AG04449 (cell line): ENCODE measurements around the gene MPV17.
"Not testable (repeated sequence)": the region's sequence is repeated elsewhere in the genome, so short reads cannot be mapped to it uniquely, and the experiment has no call there.

Source experiments
- CTCF ChIA-PET: fragments of 350-600 bp; formaldehyde crosslinking; extraction: SDS; loops from one replicate; lab custom pipeline; 2021; ENCODE audit warnings: antibody characterized with exemption; lab: Yijun Ruan, JAX
- POLR2A ChIA-PET: fragments of 400-600, 350-600 bp; formaldehyde crosslinking; extraction: SDS; loops from one replicate; lab custom pipeline; 2020; ENCODE audit warnings: antibody characterized with exemption, inconsistent platforms; lab: Yijun Ruan, JAX
- DNase-seq: peaks from one replicate; pipeline ENCODE4 v3.0.0-alpha.2; 2010; ENCODE audit warnings: low read depth, low spot score
- H3K4me3 ChIP-seq: 2 replicates; pipeline ENCODE4 v1.5.1; 2011; ENCODE audit warnings: low read depth, mild to moderate bottlenecking, control low read depth, low read length
- TF ChIP-seq, protein P1 (sequence below): IDR thresholded peaks from one replicate; pipeline ENCODE4 v1.5.1; 2011; ENCODE audit warnings: mild to moderate bottlenecking, moderate library complexity, low read length, control low read depth, inconsistent platforms; ENCODE audit not compliant: insufficient read depth; ENCODE audit errors: missing control alignments

The MPV17 gene

DNA sequence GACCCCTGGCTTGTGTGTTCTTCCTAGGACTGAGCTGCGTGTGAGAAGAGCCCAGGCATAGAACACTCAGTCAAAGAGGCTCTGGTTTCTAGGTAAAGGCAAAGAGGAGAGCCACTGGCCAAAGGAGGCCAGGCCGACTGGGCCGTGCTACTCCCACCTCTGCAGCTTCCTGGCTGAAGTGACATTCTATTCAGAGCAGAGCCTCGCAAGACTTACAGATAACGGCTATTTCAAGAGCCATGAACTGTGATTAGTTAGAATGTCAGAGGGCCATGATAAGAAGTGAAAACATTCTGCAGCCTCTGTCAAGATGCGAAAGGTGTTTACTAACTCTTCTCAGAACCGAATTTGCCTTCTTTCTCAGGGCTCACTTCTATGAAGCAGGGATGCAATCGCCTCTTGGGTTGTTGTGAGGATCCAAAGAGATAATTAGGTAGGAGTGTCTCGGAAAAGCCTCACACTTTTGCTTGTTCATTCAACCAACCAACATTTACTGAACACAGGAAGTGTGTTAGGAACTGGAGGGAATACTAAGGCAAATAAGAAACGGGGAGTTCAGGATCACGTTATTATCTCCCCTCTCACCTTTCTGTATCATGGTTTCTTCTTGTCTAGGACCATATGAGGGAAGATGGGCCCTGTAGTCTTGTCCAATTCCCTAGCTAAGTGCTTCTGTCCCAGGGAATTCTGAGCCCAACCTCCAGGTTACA, 51.1 kb downstream of the MPV17 start:
- no peak overlapping the region for H3K4me3 ChIP-seq
- ChIA-PET CTCF (interaction anchor here (0.8 to 5.7 kb wide), 8 partner anchors 10 to 411 kb away, joined by 3 to 75 read pairs (median 6); partner anchors contain the start of gene TRIM54), POLR2A (no interaction called here)
- DNase-seq = no peak
- TF ChIP-seq, protein P1, sequence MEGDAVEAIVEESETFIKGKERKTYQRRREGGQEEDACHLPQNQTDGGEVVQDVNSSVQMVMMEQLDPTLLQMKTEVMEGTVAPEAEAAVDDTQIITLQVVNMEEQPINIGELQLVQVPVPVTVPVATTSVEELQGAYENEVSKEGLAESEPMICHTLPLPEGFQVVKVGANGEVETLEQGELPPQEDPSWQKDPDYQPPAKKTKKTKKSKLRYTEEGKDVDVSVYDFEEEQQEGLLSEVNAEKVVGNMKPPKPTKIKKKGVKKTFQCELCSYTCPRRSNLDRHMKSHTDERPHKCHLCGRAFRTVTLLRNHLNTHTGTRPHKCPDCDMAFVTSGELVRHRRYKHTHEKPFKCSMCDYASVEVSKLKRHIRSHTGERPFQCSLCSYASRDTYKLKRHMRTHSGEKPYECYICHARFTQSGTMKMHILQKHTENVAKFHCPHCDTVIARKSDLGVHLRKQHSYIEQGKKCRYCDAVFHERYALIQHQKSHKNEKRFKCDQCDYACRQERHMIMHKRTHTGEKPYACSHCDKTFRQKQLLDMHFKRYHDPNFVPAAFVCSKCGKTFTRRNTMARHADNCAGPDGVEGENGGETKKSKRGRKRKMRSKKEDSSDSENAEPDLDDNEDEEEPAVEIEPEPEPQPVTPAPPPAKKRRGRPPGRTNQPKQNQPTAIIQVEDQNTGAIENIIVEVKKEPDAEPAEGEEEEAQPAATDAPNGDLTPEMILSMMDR = no peak

DNA sequence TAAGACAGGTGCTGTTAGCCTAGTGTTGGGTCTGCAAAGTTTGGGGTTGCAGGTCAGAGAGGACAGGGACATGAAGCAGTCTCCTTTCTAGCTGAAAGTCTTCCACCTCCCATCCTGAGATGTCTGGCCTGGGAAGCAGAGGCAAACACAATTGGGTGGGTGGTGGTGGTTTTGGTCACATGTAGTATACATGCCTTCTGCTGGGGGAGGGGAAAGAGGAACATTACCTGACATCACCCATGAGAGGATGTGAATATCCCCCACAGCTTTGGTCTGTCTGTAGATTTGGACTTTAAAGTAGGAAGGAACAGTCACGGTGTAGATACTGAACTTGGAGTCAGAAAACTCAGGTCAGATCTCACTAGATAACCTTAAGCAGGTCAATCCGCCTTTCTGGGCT, 52.2 kb downstream of the MPV17 start:
- CTCF ChIA-PET = interaction anchor here (0.6 to 5.7 kb wide), 6 partner anchors 11 to 169 kb away, joined by 3 to 75 read pairs (median 5); partner anchors contain the start of genes CAD and TRIM54
- TF ChIP-seq, protein P1 = no peak
- POLR2A ChIA-PET = no interaction called here
- no peak overlapping the region for H3K4me3 ChIP-seq
- DNase-seq = no peak

DNA sequence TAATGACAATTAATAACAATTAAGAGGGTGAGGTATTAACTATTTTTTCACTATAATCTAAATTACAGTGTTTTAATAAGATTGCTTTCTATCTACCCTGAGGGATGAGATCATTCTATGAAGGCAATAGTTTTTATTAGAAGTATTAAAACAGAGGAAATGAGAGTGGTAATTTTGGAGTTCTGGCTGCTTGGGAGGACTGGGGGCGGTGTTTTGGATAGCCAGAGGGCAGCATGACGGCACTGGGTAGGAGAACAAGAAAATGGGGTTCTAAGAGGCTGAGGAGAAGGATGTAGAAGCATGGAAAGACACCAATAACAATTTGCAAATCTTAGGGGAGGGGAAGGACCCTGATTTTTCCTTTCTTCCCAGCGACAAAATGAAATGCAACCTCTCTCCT, 52.8 kb downstream of the MPV17 start:
- ChIA-PET POLR2A (no interaction called here), CTCF (interaction anchor here (1.6 to 5.7 kb wide), 4 partner anchors 12 to 169 kb away, joined by 3 to 75 read pairs (median 12); partner anchors contain the start of gene TRIM54)
- H3K4me3 ChIP-seq = no peak overlapping the region
- TF ChIP-seq, protein P1 = no peak
- DNase-seq = no peak

DNA sequence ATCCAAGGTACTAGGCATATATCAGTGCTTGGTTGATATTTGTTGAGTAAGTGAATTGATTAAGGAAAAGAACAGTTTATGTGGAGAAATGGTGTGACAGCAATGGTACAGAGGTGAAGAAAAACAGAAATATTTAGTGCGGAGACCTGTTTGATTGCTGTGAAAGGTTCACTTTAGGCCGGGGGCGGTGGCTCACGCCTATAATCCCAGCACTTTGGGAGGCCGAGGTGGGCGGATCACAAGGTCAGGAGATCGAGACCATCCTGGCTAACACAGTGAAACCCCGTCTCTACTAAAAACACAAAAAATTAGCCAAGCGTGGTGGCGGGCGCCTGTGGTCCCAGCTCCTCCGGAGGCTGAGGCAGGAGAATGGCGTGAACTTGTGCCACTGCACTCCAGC, 54.6 kb downstream of the MPV17 start:
- ChIA-PET POLR2A (interaction anchor here (0.7 kb wide), 1 partner anchor 25 kb away, joined by 3 read pairs; no protein-coding TSS in a partner anchor), CTCF (interaction anchor here (1.1 to 7.3 kb wide), 3 partner anchors 10 to 12 kb away, joined by 4 to 125 read pairs (median 4); partner anchors contain the start of genes DNAJC5G and TRIM54)
- DNase-seq, H3K4me3 ChIP-seq: not testable (repeated sequence)

DNA sequence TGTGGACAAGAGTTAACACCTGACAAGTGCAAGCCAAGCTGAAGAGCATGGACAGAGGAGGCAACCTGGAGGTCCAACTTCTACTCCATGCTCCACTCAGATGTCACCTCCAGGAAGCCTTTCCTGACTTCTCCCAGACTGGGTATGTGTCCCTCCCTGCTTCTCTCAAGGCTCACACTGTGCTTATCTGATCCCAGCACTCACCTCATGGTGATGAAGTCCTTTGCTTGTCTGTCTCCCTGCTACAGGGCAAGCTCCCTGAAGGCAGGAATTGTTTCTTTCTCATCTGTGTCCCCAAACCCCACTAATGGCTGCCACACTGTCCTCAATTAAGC, 57.4 kb downstream of the MPV17 start:
- TF ChIP-seq, protein P1 = no peak
- ChIA-PET POLR2A (interaction anchor here (1.1 kb wide), 1 partner anchor 37 kb away, joined by 3 read pairs; no protein-coding TSS in a partner anchor), CTCF (interaction anchor here (1.0 to 7.3 kb wide), 11 partner anchors 9 to 189 kb away, joined by 3 to 125 read pairs (median 6); partner anchors contain the start of genes DNAJC5G and TRIM54)
- no peak for DNase-seq
- no peak overlapping the region for H3K4me3 ChIP-seq

DNA sequence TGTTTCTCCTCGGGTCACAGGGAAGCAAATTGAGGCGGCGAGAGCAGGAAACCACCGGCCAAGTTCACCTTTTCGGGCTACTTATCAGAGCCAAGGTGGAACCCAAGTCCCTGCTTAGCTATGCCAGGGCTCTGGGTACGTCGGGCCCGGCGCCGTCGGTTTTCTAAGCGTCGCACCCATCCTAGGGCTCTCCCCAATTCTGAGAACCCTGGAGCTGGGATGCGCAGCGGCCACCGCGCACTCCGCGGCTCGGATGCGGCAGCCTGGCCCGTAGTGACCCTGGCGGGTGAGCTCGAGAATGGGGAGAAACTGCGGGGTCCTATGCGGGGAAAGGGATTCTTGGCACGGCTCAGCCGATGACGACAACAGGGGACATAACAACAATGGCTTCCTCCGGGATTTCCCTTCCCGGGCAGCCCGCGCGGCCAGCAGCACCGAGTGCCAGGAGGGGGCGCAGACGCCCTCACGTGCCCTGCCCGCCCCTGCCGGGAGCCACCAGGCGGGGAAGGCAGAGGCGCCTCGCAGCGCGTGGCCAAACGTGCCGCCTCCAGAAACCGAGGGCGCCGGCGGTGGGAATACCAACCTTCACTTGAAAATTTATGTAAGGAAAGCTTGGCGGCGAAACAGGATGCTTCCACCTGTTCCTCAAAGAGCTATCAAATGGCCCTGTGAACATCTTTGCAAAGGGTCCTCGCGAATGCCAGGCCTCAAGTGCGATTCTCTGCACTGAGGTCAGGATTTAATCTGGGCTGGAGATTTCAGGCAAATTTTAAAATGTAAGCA, 58.0 kb downstream of the MPV17 start:
- CTCF ChIA-PET = interaction anchor here (0.9 to 7.3 kb wide), 16 partner anchors 9 to 189 kb away, joined by 3 to 125 read pairs (median 5); partner anchors contain the start of genes DNAJC5G and TRIM54
- POLR2A ChIA-PET = interaction anchor here (1.1 kb wide), 1 partner anchor 38 kb away, joined by 3 read pairs; no protein-coding TSS in a partner anchor
- TF ChIP-seq, protein P1 = peak; percentile 80
- peak overlapping the region; percentile 43 for H3K4me3 ChIP-seq
- no peak for DNase-seq
